Ascending aorta (tissue), 2 donors: Measurements from ENCODE around the gene LLPH. TPM values are rescaled to one million over a fixed set of nuclear protein-coding genes. Genes with fewer than 3 reads are reported as not detected.

ENCODE experiments used
- DNase-seq, 2 donors: peaks; one replicate each; pipeline ENCODE4 v3.0.0-alpha.2; 2019; ENCODE audit warnings: low spot score in 2 of 2
- H3K27ac ChIP-seq, 2 donors: fragments of 200-600 bp; sonication (generic); one replicate each; pipeline ENCODE4 v1.5.1; 2016 to 2017; ENCODE audit warnings: mild to moderate bottlenecking in 1 of 2
- H3K27me3 ChIP-seq: fragments of 200-600 bp; sonication (generic); one replicate; pipeline ENCODE4 v1.5.1; 2017
- H3K36me3 ChIP-seq, 2 donors: fragments of 200-600 bp; sonication (generic); one replicate each; pipeline ENCODE4 v1.5.1; 2016
- H3K4me1 ChIP-seq, 2 donors: fragments of 200-600 bp; sonication (generic); one replicate each; pipeline ENCODE4 v1.5.1; 2016 to 2017; ENCODE audit warnings: mild to moderate bottlenecking in 1 of 2
- H3K4me3 ChIP-seq, 2 donors: fragments of 200-600 bp; sonication (generic); one replicate each; pipeline ENCODE4 v1.5.1; 2016 to 2017; ENCODE audit warnings: mild to moderate bottlenecking in 1 of 2
- H3K9me3 ChIP-seq, 2 donors: fragments of 200-600 bp; sonication (generic); one replicate each; pipeline ENCODE4 v1.5.1; 2016
- intact Hi-C: fragments of 100-400 bp; cut with DNase I; formaldehyde crosslinking; loops from one replicate; pipeline ENCODE4 v1.15.1; 2023
- total RNA-seq: library from RNA; depleted of rRNA; stranded (reverse); fragments of >200 nt; gene quantifications from one replicate; pipeline ENCODE4 v1.1.0, GENCODE V29; 2016
- TF ChIP-seq, protein P1 (sequence below), 3 experiments: fragments of 200-600 bp in 2 of 3; fragments of 450-650 bp in 1 of 3; sonication (generic) in 2 of 3; IDR thresholded peaks; one replicate each; pipeline ENCODE4 v1.5.1; 2016 to 2019; ENCODE audit warnings: antibody characterized with exemption in 3 of 3, mild to moderate bottlenecking in 1 of 3, moderate library complexity in 1 of 3

Gene LLPH
- total RNA-seq, 1 donor from 2014 or later, result 0.21 TPM

DNA sequence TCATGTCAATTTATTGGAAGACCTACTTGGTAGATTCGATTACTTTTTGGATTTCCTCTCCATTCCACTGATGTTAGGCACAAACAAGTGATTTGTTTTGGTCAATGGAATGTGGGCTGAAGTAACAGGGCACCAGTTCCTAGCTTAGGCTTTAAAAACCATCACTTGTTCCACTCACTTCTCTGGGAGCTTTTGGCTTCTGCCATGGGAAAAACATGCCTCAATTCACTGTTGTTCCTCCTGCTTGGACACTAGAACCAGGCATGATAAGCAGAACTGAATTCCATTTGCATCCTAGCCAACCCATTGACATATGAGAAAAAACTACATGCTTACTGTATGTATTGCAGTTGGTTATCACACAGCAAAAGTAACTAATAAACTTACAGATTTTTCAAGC is 47.8 kb downstream of the LLPH start:
- TF ChIP-seq, protein P1, sequence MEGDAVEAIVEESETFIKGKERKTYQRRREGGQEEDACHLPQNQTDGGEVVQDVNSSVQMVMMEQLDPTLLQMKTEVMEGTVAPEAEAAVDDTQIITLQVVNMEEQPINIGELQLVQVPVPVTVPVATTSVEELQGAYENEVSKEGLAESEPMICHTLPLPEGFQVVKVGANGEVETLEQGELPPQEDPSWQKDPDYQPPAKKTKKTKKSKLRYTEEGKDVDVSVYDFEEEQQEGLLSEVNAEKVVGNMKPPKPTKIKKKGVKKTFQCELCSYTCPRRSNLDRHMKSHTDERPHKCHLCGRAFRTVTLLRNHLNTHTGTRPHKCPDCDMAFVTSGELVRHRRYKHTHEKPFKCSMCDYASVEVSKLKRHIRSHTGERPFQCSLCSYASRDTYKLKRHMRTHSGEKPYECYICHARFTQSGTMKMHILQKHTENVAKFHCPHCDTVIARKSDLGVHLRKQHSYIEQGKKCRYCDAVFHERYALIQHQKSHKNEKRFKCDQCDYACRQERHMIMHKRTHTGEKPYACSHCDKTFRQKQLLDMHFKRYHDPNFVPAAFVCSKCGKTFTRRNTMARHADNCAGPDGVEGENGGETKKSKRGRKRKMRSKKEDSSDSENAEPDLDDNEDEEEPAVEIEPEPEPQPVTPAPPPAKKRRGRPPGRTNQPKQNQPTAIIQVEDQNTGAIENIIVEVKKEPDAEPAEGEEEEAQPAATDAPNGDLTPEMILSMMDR (IDR thresholded peaks at IDR 0.05), result no peak
- H3K27ac ChIP-seq, result no peak overlapping the region
- DNase-seq, result no peak
- H3K9me3 ChIP-seq, result no peaks in the 10 kb centered on the region
- no peaks in the 10 kb centered on the region for H3K4me1 ChIP-seq
- intact Hi-C loops, result loop anchor here (10.0 kb wide), 2 partner anchors 108 to 258 kb away; partner anchors contain the start of gene HMGA2
- no peak overlapping the region for H3K4me3 ChIP-seq
- no peaks in the 10 kb centered on the region for H3K27me3 ChIP-seq
- H3K36me3 ChIP-seq, result no peaks in the 10 kb centered on the region

DNA sequence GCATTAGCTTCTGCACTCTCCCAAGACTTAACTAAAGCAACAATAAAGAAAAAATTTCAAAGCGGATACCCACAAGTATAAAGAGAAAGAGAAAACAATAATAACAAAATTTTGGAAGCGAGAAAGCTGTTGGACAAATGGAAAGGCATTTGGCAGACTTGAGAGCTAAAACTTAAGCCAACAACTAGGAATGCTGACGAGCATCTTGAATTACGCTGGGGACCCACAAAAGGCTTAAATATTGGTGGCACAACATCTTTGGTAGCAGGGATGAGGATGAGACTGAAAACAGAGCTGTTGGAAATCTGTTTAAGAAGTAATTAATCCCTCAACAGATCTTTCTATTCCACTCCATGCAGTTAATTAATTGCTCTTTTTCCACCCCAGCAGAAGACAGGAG is 49.8 kb downstream of the LLPH start:
- H3K27me3 ChIP-seq, result no peaks in the 10 kb centered on the region
- H3K36me3 ChIP-seq, result no peaks in the 10 kb centered on the region
- DNase-seq, result no peak
- intact Hi-C loops, result loop anchor here (10.0 kb wide), 2 partner anchors 106 to 256 kb away; partner anchors contain the start of gene HMGA2
- no peaks in the 10 kb centered on the region for H3K4me1 ChIP-seq
- no peaks in the 10 kb centered on the region for H3K9me3 ChIP-seq
- H3K27ac ChIP-seq, result no peak overlapping the region
- TF ChIP-seq, protein P1 (IDR thresholded peaks at IDR 0.05), result no peak
- no peak overlapping the region for H3K4me3 ChIP-seq

DNA sequence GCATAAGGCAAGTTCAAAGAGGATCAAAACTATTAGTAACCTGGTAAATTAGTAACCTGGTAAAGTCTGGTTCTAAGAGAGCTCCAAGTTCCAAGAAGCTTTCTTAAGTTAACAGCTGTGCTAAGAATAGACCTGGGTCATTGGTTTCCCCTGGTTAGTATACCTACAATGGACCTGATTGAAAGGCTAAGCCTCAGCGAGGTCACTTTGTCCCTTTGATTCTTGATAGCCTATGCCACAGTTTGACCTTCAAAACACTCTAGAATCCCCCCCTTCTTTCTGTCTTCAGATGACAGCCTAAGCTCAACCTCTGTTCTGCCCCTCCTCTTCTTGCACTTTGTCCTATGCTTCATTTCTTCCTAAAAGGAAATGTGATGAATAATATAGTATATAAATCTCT is 53.0 kb downstream of the LLPH start:
- H3K27ac ChIP-seq, result no peak overlapping the region
- H3K36me3 ChIP-seq, result no peaks in the 10 kb centered on the region
- intact Hi-C loops, result no loop called here
- DNase-seq, result no peak
- no peaks in the 10 kb centered on the region for H3K27me3 ChIP-seq
- H3K4me3 ChIP-seq, result no peak overlapping the region
- H3K4me1 ChIP-seq, result no peaks in the 10 kb centered on the region
- no peaks in the 10 kb centered on the region for H3K9me3 ChIP-seq
- TF ChIP-seq, protein P1 (IDR thresholded peaks at IDR 0.05), result no peak

- Histone ChIP-seq H3K36me3 (no peaks in the 10 kb centered on the region), H3K27ac (no peak overlapping the region), H3K9me3 (no peaks in the 10 kb centered on the region), H3K4me1 (no peaks in the 10 kb centered on the region), H3K27me3 (no peaks in the 10 kb centered on the region), H3K4me3 (no peak overlapping the region)
- intact Hi-C loops, result no loop called here
- TF ChIP-seq, protein P1 (IDR thresholded peaks at IDR 0.05), result no peak
- no peak for DNase-seq
These were observed 56.0 kb downstream of the LLPH start for GRCh38 chr12:66074561-66074960.

GRCh38 chr12:66072566-66072965 is 58.0 kb downstream of the LLPH start:
- no peak for DNase-seq
- Histone ChIP-seq H3K27ac (no peak overlapping the region), H3K4me1 (no peaks in the 10 kb centered on the region), H3K36me3 (no peaks in the 10 kb centered on the region), H3K9me3 (no peaks in the 10 kb centered on the region), H3K4me3 (no peak overlapping the region), H3K27me3 (no peaks in the 10 kb centered on the region)
- intact Hi-C loops, result no loop called here
- TF ChIP-seq, protein P1 (IDR thresholded peaks at IDR 0.05), result no peak

DNA sequence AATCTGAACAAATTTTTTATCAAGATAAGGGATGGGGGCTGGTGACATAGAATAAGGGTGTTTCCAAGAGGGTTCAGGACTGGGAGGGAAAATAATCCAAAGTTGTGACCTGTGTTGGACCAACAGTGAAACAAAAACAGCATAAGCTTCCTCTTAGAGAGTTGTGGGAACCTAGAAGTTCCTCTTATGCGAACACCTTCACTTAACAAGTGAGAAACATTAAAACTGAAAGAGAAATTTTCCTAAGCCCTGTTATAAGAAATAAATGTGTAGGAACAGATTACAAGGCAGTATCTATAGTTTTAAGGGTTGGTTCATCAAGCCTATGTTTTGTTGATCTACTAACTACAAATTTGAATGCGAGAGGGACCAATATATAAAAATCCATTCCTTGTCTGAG is 58.4 kb downstream of the LLPH start:
- intact Hi-C loops, result no loop called here
- H3K9me3 ChIP-seq, result no peaks in the 10 kb centered on the region
- H3K4me1 ChIP-seq, result no peaks in the 10 kb centered on the region

More for the DNA sequence above, 58.4 kb downstream of the LLPH start:
- Histone ChIP-seq H3K4me3 (no peak overlapping the region), H3K27ac (no peak overlapping the region), H3K27me3 (no peaks in the 10 kb centered on the region), H3K36me3 (no peaks in the 10 kb centered on the region)
- TF ChIP-seq, protein P1 (IDR thresholded peaks at IDR 0.05), result no peak
- DNase-seq, result no peak
